HG03469 (cell line): ENCODE measurements around the gene FAM110D.

Experiments used
- ATAC-seq: cut with Tn5 transposase; IDR thresholded peaks from one replicate; pipeline ENCODE4 v1.9.1; 2021; ENCODE audit warnings: mild to moderate bottlenecking, moderate library complexity, moderate number of reproducible peaks; ENCODE audit not compliant: unreplicated experiment

Gene FAM110D

GRCh38 chr1:26160527-26161414 is 1.9 kb downstream of the FAM110D start:
- no peak for ATAC-seq

- no peak for ATAC-seq
Measured at GRCh38 chr1:26161415-26162219, 2.7 kb downstream of the FAM110D start.

GRCh38 chr1:26162220-26162709 is 3.4 kb downstream of the FAM110D start:
- no peak for ATAC-seq

DNA sequence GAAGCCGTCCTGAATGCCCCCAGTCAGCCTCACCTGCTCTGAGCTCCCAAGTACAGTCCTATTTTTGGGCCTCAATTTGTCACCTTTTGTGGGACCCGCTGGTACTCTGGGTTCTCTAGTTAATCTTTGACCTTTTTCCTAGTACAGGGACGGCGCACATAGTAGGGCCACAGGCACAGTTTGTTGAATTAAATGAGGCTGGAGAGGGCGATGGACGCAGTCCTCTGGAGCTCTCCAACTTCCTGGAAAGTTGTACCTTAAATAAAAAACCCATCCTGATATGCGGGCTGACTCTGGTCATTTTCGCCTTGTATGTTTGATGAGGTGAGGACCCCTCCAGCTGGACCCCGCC is 4.8 kb downstream of the FAM110D start:
- no peak for ATAC-seq

DNA sequence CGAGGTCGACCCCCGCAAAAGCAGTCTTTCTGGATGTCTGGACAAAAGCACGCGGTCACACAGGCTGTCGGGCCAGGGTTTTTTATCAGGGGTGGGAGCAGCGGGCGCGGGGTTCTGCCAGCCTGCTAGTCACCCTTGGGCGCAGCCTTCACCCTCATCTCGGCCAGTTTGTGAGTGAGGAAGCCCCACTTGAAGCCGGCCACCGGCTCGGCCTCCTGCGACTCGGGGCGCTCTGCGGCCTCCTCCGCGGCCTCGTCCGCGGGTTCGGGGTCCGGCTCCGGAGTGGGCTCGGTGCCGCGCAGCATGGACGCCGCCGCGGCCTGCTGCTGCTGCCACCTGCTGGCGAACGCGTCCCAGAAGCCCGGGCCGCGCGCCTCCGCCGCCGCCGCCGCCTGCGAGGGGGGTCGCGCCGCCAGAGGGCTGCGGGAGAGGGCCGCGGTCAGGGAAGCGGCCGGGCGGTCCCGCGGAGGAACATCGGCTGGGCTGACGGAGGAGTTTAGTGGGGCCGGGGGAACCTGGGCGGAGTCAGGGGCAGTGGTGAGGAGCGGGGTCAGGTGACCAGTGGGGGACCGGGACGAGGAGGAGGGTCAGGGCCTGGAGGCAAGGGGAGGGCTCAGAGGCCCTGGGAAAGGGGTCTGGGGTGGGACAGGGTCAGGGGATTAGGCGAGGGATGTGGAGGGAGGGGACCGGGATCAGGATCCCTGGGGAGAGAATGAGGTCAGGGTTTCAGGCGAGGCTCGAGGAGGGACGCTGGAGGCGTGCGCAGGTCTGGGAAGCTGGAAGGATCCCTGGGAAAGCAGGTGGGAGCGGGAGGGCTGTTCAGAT is 5.4 kb downstream of the FAM110D start:
- ATAC-seq, result no peak

DNA sequence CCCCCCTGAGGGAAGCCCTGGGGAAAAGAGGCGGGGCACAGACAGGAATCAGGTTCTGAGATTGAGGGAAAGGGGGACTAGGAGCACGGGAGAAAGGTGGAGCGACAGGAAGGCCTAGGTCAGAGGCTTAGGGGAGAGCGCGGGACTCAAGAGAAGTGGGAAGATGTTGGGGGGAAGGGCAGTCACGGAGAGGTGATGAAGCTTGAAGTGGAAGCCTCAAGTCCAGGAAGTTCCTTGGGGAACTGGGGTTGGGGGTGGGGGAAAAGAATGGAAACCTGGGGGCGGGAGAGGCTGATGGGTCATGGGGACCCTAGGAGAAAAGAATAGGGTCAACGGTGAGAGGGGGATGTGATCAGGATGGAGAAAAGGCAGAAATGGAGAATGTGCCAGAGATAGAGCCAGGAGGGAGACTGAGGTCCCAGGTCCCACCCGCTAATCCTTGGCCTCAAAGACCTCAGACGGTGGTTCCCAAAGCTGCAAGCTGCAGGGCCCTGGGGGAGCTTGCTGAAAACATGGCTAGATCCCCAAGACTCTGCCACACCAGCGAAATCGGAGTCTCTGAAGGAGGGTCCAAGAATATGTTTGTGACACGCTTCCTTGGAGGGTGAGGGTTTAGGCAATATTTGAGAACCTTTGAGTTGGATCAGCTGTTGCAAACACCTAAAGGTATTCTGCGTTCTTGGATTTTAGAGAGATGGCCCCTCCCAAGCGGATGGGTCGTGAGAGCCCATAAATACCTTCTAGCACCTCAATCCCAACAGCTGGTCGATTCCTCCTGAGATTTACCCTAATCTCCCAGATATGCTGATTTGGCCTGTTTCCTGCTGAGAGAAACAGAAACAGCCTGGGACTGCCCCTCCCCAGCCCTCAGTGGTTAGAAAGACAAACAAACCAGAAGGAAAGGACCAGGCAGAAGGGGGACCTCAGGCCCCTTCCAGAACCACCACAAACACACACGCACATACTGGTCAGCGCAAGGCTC is 6.3 kb downstream of the FAM110D start:
- ATAC-seq, result no peak

DNA sequence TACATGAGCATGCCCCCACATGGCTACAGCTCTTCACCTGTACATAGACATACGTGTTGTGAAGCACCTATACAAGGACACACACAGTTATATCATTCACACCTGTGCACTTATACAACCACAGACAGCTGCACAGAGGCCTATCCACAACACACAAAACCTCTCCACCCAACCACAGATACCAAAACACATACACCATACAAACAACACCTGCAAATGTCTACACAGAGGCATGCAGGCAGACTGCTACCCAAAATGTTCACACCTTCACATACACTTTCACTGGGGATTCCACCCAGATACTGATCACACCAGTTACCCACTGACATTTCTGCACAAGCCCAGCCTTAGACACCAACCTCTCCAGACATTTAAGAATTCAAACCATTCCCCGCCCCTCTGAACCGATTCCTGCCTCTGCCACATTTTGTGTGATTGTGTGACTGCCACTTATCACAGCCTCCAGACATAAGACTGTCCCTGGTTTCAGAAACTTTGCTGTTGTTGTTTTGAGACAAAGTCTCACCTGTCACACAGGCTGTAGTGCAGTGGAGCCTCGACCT is 7.9 kb downstream of the FAM110D start:
- ATAC-seq, result no peak

DNA sequence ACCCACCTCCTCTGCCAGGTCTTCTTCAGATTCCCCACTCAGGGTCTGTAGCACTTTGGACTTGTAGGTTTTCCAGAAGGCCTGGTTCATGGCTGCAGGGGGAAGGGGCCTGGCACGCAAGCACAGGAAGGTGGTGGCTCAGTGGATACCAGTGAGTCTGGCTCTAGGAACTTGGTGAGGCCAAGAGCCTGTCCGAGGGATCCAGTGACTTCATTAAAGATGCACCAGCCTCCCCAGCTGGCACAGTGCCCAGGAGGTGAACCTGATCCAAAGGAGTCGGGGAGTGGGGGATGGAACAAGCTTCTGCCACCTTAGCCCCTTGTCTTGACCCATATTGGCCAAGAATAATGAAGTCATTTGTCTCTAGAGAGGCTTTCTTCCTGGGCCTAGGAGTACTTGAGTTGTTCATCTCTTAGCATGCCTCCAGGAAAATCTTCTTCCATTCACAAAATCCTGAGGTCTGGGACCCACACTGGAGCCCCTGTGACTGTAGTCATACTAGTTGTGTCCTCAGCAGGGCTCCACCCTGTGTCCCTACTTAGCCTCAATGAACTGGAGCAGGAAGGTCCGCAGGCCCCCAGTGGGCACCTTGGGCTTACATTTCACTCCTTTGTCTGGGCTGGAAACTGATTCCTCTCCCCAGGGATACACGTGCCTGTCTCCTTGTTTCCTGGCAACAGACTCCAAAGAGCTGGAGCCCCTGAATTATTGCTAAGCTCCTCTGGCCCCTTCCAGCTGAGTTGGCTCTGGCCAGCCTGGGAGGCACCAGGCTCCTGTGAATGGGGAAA is 9.7 kb downstream of the FAM110D start, which contains the start of gene C1orf232:
Gene C1orf232 (minus strand): TSS at position 554 of the 788 bp plus-strand sequence. CDS start 464 bp downstream, at position 90.
- ATAC-seq, result no peak

GRCh38 chr1:26169198-26169554 is 10.3 kb downstream of the FAM110D start:
- no peak for ATAC-seq

DNA sequence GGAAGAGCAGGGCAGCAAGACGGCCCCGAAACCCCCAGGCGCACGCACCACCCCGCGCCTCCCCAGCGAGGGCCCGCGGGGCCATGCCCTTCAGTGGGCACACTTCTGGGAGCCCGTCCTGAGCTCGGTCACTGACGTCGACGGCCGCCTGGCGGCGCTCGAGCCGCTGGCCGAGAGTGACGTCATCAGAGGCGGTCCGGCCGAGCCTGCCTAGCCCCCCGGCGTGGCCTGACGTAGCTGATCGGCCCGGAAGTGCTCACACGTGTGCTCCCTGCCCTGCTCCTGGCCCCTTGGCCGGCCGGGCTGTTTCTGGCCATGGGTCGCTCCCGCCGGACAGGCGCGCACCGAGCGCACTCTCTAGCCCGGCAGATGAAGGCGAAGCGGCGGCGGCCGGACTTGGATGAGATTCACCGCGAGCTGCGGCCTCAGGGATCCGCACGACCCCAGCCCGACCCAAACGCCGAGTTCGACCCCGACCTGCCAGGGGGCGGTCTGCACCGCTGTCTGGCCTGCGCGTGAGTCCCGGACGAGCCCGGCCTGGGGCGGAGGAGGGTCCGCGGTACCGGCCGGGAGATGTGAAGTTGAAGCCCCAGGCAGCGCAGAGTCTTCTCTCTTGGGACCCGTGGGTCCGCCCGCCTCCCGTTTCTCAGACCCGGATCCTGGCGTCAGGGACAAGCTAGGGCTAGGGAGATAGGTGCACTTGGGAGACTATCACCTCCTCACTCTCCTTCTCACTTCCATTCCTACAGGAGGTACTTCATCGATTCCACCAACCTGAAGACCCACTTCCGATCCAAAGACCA is 11.0 kb downstream of the FAM110D start, which contains the start of gene ZNF593:
Gene ZNF593 (plus strand): TSS at position 240 of the 803 bp plus-strand sequence. CDS start 76 bp downstream, at position 316.
- ATAC-seq, result peak; percentile 67

GRCh38 chr1:26170472-26170821 is 11.6 kb downstream of the FAM110D start:
- no peak for ATAC-seq

GRCh38 chr1:26171084-26172072 is 12.5 kb downstream of the FAM110D start, which contains the start of gene ZNF593OS:
Gene ZNF593OS (minus strand): TSS chr1:26171832. CDS start chr1:26171661, 171 bp downstream.
- ATAC-seq, result no peak

- ATAC-seq, result no peak
Measured at GRCh38 chr1:26175346-26175745, 16.5 kb downstream of the FAM110D start.

- no peak for ATAC-seq
Measured at GRCh38 chr1:26177182-26177684, 18.4 kb downstream of the FAM110D start, which contains the start of gene CNKSR1. Gene CNKSR1 (plus strand): TSS chr1:26177491. CDS start chr1:26177548, 57 bp downstream.

- ATAC-seq, result no peak
Measured at GRCh38 chr1:26180010-26180506, 21.2 kb downstream of the FAM110D start.
